Cerebellar nuclear complex (tissue), 1 donor: ENCODE measurements around the gene OSBPL1A.

Source experiments
- DNase-seq, 2 experiments: peaks; one replicate each; lab custom pipeline; 2025; lab: John Stamatoyannopoulos, UW

The OSBPL1A gene

GRCh38 chr18:24219561-24220317 is 177.9 kb downstream of the OSBPL1A start:
- DNase-seq: no peak

DNA sequence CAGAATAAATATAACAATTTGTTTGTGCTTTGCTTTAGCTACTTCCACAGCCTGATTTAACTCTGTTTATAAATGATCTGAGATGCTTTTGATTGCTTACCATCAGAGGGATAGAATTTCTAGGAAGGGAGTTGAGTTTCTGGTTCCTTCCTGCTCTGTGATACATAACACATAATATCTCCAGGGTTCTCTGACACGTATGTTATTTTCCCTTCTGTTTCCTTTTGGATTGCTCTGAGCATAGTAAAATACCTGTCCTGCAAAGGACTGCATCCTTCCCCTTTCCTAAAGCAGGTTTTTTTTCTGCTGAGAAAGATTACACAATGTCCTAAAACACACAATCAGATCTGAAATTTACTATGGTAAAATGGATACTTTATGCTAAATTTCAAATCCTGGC is 182.7 kb downstream of the OSBPL1A start:
- no peak for DNase-seq

DNA sequence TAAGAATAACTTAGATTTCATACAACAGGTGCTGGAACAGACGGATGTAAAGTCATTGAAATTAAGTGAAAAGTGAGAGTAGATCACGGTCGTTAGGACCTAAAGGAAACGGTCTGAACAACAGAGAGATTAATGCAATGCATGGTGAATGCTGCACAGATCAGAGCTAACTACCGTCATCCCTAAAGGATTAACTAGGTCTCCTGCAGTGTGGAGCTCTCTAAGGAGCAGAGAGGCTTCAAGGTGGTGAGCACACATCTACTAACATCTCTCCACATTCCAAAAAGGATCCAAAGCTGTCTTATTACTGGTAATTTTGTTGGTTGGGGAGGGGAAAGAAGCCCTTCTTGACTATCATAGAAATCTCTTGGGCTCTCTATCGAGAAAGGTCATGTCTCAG is 183.5 kb downstream of the OSBPL1A start:
- DNase-seq: no peak

DNA sequence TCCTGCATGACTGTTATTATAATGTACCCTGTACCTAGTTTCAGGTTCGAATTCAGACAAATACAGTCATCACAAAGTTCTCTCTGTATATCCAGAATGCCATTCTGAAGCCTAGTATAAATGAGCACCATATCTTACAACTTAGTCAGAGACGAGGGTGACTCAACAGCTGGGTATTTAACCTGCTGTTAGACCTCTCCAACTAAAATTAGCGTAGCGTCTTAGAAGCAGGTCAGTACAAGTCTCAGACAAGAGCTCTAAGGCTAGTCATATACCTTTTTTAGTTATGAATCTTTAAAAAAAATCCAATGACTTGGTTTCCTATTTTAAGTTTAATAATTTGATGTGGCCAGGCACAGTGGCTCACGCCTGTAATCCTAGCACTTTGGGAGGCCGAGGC is 184.7 kb downstream of the OSBPL1A start:
- DNase-seq: no peak

DNA sequence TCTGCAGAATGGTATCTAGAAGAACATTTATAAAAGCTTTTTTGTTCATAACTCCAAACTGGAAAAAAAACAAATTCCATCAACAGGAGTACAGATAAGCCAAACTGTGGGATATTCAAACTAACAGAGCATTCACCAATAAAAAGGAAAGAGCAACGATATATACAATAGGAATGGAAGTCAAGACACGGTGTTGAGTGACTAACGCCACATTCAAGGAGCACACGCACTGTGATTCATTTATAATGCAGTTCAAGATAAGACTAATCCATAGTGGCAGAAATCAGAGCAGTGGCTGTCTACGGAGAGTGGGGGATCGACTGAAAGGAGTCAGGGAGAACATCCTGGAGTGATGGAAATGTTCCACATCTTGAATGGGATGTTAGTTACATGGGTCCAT is 188.1 kb downstream of the OSBPL1A start:
- DNase-seq: no peak

DNA sequence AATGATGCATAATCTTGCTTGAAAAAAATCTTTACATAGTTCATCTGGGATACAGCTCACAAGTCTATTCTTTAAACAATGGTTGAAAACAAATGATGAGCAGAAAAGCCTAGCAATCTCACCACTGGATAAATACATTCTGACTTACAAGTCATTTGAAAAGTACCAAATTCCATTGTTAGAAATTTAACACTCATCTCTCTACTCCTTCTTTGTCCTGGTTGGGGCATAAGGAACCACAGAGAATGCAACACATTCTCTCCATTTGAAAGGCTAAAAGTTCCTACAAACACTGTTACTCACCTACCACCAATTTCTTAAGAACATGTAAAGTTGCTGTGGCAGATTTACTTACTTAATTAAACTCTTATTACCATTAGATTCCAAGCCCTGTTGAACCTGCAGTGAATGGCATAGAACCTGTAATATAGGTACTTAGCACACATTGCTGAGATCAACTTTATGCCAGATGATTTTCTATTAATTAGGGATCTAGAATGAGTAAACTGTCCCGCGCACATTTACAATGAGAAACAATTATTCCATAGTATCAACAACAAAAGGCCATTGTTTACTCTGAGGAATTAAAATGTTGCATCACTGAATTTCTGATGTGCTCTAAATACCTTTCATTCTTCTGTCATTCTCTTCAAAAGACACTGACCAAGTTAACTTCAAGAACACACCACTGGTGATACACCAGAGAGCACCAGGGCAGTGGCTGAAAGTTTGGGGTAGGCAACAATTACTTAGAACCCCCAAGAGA is 189.2 kb downstream of the OSBPL1A start:
- DNase-seq: no peak

DNA sequence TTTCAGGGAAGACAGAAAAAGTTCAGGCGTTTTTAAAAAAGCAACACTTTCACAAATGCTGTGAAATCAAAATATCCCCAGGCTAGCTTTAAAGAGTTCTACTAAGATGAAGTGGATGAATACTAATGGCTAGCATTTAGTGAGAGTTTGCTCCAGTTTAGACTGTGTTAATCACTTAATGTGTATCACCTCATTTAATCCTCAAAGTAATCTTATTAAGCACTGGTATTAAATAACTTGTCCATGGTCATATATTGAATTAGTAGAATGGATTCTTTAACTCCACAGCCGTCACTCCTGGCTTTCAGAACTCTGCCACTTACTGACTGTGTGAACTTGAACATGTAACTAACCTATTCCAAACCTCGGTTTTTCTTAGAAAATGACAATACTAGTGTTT is 192.7 kb downstream of the OSBPL1A start:
- no peak for DNase-seq

DNA sequence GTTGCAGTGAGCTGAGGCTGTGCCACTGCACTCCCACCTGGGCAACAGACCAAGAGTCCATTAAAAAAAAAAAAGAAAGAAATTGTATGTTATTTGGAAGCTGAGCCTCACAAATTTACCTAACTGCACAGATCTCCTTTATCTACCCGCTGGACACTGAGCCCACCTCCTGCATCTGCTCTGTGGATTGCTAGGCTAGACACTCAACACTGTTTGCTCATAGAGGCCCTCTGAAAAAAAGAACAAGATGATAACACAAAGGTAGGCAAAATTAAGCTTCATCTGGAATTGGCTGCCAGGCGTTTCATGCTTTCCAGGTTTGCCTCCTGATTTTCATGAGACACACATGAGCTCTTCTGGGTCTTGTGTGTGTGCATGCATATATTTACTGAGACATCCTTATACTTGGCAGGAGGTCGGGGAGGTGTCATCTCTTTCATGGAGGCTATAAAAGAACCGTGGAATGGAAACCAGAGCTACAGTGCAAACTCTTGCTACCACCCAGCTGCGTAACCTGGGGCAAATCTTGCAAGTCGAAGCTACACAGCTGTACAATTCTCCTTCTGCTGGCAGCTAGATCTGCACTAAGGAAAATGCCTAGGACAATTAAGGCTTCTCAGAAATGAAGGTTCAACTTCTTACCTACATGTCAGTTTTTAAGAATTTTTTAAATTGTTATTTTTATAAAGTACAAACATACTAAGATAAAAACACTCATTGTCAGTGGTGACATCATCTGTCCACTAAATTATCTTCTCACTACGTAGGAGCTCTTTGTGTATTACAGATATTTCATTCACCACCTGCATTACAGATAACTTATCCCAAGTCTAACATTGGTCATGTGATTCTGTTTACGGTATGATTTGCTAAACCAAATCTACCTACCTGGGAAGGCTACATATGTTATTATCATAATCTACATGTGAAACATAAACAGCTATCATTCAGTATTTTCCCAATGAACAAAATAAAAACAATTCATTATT is 195.6 kb downstream of the OSBPL1A start:
- DNase-seq: no peak

DNA sequence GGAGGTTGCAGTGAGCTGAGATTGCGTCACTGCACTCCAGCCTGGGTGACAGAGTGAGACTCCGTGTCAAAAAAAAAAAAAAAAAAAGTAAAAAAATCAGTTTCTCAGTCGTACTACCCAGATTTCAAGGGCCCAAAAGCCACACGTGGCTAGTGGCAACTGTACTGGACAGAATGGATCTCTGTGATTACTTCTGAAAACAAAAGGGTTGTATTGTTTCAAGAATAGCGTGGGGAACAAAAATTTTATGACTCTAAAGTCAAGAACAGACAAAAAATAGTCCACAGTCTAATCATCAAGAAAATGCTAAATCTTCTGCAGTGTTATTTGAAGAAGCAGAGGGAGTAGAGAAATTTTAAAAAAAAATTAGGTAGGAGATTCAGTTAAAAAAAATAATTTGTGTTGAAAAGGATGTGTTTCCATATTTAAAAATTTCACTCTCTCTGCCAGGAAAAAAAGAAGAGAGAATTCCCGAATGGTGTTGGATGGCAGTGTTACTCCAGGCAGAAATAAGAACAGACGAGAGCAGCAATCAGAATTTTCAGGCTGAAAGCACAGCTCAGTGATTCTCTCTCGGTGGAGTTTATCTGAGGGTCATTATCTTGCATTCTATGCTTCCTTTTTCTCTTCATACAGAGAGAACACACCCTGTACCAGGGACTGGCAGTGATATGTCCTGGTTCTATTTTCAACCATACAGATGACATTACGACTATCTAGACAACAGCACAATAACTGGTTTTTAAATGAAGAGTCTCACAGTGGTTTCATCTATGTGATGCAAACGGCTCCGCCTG is 196.9 kb downstream of the OSBPL1A start:
- DNase-seq: no peak

GRCh38 chr18:24199372-24199962 is 198.2 kb downstream of the OSBPL1A start:
- DNase-seq: no peak

DNA sequence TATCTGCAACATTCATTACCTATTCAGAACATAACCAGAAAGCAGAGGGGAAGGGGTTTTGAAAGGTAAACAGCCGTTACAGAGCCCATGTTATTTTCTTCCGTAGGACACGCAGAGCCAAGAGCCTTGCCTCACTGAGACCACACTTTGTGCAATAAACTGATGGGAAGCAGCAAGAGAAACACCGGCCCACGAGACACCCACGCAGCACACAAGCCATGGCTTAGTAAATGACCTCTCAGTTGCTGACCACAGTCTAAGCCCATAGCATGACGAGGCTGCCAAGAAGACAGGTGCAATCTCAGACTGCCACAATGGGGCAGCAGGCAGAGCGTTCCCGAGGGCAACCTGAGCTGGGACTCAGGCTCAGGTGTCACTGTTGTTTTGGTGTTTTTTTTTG is 199.2 kb downstream of the OSBPL1A start:
- no peak for DNase-seq

DNA sequence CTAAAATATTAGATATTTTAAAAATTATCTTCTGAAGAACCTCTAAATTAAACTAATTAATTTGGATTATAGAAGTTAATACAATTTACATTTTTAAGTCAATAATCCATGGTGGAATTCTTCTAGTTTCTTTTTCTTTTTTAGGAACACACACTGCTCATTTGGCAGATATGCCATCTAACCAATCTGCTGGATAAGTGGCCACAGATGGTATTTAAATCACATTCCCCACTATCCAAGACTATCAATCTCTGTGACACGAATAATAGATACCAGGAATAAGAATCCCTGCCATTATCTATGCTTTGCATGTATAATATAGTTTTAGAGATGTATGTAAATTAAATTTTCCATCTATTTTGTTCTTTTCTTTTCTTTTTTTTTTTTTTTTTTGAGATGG is 200.2 kb downstream of the OSBPL1A start:
- no peak for DNase-seq

- DNase-seq: no peak
These were observed 200.9 kb downstream of the OSBPL1A start for GRCh38 chr18:24196764-24197163.

- DNase-seq: no peak
These were observed 202.1 kb downstream of the OSBPL1A start for GRCh38 chr18:24195296-24196053.

DNA sequence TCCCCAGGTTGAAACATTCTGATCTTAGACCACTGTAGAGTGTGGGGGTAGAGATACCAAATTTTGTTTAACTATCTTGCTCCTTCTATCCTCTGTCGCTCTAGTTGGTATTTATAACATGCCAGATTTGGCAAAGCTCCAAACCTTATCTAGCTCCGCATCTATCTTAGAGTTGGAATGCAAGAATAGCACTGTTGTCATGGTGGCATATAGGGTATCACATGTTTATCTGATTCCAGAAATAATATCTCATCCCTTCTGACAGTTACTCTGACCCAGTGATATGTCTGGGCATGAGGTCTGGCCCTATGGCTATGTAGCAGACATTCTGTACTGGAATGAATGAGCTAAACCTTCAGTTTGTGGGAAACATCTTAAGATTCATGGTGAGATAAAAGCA is 207.0 kb downstream of the OSBPL1A start:
- no peak for DNase-seq

GRCh38 chr18:24189664-24190346 is 207.8 kb downstream of the OSBPL1A start:
- no peak for DNase-seq

GRCh38 chr18:24189007-24189528 is 208.6 kb downstream of the OSBPL1A start:
- DNase-seq: no peak

DNA sequence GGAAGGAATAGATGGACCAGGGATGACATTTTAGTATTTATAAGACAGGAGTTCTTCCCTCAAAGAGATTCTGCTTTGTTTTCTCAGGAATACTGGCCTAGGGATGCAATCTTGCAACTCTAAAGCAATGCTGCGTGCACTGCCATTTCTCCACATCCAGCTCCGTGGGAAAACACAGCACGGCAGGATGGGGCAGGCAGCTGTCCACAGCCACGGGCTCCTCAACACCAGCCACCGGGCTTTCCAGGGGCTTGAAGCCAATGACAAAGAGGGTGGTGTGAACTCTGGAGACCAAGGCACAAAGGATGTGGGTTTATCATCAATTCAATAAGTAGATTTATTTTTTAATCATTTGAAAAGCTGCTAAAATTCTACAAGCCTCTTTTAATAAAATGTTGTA is 209.5 kb downstream of the OSBPL1A start:
- no peak for DNase-seq

- no peak for DNase-seq
These were observed 209.9 kb downstream of the OSBPL1A start for GRCh38 chr18:24187689-24188088.
